Spleen (tissue), 11 donors: ENCODE data around the gene NACA. TPM values are rescaled to one million over a fixed set of nuclear protein-coding genes. Genes with fewer than 3 reads are reported as not detected.

Experiments used
- DNase-seq: peaks from one replicate; pipeline ENCODE4 v3.0.0-alpha.2; 2020
- H3K27ac ChIP-seq, 8 donors: fragments of 200-600 bp; sonication (generic) in 7 of 8; 1 replicate in 4 of 8; 2 replicates in 4 of 8; pipeline versions ENCODE4 v1.5.0 to v1.8.0; 2016 to 2021; ENCODE audit warnings: inconsistent platforms in 4 of 8, mild to moderate bottlenecking in 4 of 8, moderate library complexity in 1 of 8
- H3K27me3 ChIP-seq, 7 donors: fragments of 200-600 bp; sonication (generic) in 6 of 7; replicated peaks in 1 of 7; 1 replicate in 4 of 7; 2 replicates in 3 of 7; pipeline versions ENCODE4 v1.5.0 to v1.8.0; 2016 to 2021; ENCODE audit warnings: inconsistent platforms in 3 of 7, mild to moderate bottlenecking in 1 of 7
- H3K36me3 ChIP-seq, 6 donors: fragments of 200-600 bp; sonication (generic) in 5 of 6; 1 replicate in 4 of 6; 2 replicates in 2 of 6; pipeline versions ENCODE4 v1.5.0 to v1.8.0; 2016 to 2021; ENCODE audit warnings: inconsistent platforms in 2 of 6
- H3K4me1 ChIP-seq, 6 donors: fragments of 200-600 bp; sonication (generic) in 5 of 6; 1 replicate in 3 of 6; 2 replicates in 3 of 6; pipeline versions ENCODE4 v1.5.0 to v1.8.0; 2016 to 2021; ENCODE audit warnings: inconsistent platforms in 3 of 6
- H3K4me3 ChIP-seq, 8 donors: fragments of 200-600 bp; sonication (generic) in 7 of 8; 1 replicate in 4 of 8; 2 replicates in 4 of 8; pipeline versions ENCODE4 v1.5.0 to v1.8.0; 2016 to 2021; ENCODE audit warnings: inconsistent platforms in 4 of 8, mild to moderate bottlenecking in 4 of 8, moderate library complexity in 2 of 8
- H3K9me3 ChIP-seq, 8 donors: fragments of 200-600 bp; sonication (generic) in 7 of 8; 1 replicate in 4 of 8; 2 replicates in 4 of 8; pipeline versions ENCODE4 v1.5.0 to v1.8.0; 2016 to 2021; ENCODE audit warnings: inconsistent platforms in 4 of 8
- CTCF ChIP-seq, 11 experiments: fragments of 200-600 bp in 7 of 11; fragments of 450-650 bp in 4 of 11; sonication (generic) in 4 of 11; IDR thresholded peaks in 8 of 11; conservative IDR thresholded peaks in 3 of 11; 1 replicate in 7 of 11; 2 replicates in 4 of 11; pipeline versions ENCODE4 v1.4.0 to v1.8.0; 2016 to 2021; ENCODE audit warnings: antibody characterized with exemption in 11 of 11, inconsistent platforms in 4 of 11, mild to moderate bottlenecking in 1 of 11
- POLR2A ChIP-seq, 3 donors: fragments of 450-650 bp; IDR thresholded peaks; one replicate each; pipeline ENCODE4 v1.5.1; 2017; ENCODE audit warnings: antibody characterized with exemption in 3 of 3, mild to moderate bottlenecking in 1 of 3
- POLR2AphosphoS5 ChIP-seq, 3 donors: sonication (generic); formaldehyde crosslinking; IDR thresholded peaks; one replicate each; pipeline ENCODE4 v1.5.1; 2017; ENCODE audit warnings: antibody characterized with exemption in 3 of 3
- whole genome bisulfite sequencing, 5 donors: extraction: QIAGEN DNeasy Blood & Tissue Kit in 3 of 5; methylation state at CpG; one replicate each; pipeline versions ENCODE4 v1.1.5 to v1.1.7; 2013 to 2018; 5-methylcytosine and 5-hydroxymethylcytosine counted together
- intact Hi-C: fragments of 100-400 bp; cut with DNase I; formaldehyde crosslinking; loops from one replicate; pipeline ENCODE4 v1.15.0; 2023; ENCODE audit warnings: low total_unique reads
- polyA plus RNA-seq, 3 donors: library from polyadenylated mRNA; stranded (reverse); fragments of 200-250 nt; gene quantifications; one replicate each; pipeline ENCODE4 v1.2.1, GENCODE V29; 2013
- small RNA-seq, 4 donors: library from RNA; depleted of rRNA; stranded (forward); fragments of <200 nt; gene quantifications; one replicate each; pipeline ENCODE3, GENCODE V24; 2016
- total RNA-seq, 7 donors: library from RNA; depleted of rRNA in 3 of 7; stranded (reverse); fragments of >200 nt in 3 of 7; fragmentation: NEBNext Ultra II Directional in 4 of 7; extraction: Animal tissue kit (Norgen Biotek cat#: 25700) in 4 of 7; gene quantifications; one replicate each; pipeline versions ENCODE4 v1.1.0 to v1.2.1, GENCODE V29; 2016 to 2021
- donor health status: healthy with polysubstance abuse.
- donor health status: DM: no; HTN: no; CAD: no; lungs with moderate emphysema.
- donor health status: DM: no; HTN: no; CAD: no.
- donor health status: Bipolar disorder and iron deficiency.
- donor health status: healthy.
- donor health status: DM: no; HTN: no; CAD: no.
- donor health status: DM: yes; HTN: yes; CAD: no.

NACA gene
- total and polyA plus RNA-seq, 10 donors: 535 to 3,231 (median 780) TPM

GRCh38 chr12:56676851-56677580 lies 48.1 kb downstream of the NACA start:
- peak overlapping the region in 1 of 8 donors; percentile 12 for H3K27ac ChIP-seq
- intact Hi-C loops: no loop called here
- no peaks in the 10 kb centered on the region for H3K27me3 ChIP-seq
- peak; percentile 20 for DNase-seq
- no peak overlapping the region for H3K4me3 ChIP-seq
- WGBS, 5 donors: 73 to 83% (median 80%) methylated on average over 11 of the region's 11 CpGs
- no peaks in the 10 kb centered on the region for H3K9me3 ChIP-seq
- TF ChIP-seq CTCF (IDR thresholded peaks at IDR 0.05 in 8 of 11, conservative IDR thresholded peaks at IDR 0.05 in 3 of 11) (no peak), POLR2A (IDR thresholded peaks at IDR 0.05) (no peak), POLR2AphosphoS5 (IDR thresholded peaks at IDR 0.05) (no peak)
- H3K4me1 ChIP-seq: peaks cover 32 to 94% (median 74%) of the 10 kb centered on the region in 6 donors
- H3K36me3 ChIP-seq: peaks cover 0 to 65% (median 18%) of the 10 kb centered on the region in 6 donors

- WGBS, 5 donors: 82 to 97% (median 90%) methylated on average over 2 of the region's 2 CpGs
- DNase-seq: no peak
- no peak for TF ChIP-seq POLR2AphosphoS5 (IDR thresholded peaks at IDR 0.05)
- no peak for TF ChIP-seq POLR2A (IDR thresholded peaks at IDR 0.05)
- TF ChIP-seq CTCF (IDR thresholded peaks at IDR 0.05 in 8 of 11, conservative IDR thresholded peaks at IDR 0.05 in 3 of 11): no peak
- peaks cover 3 to 78% (median 58%) of the 10 kb centered on the region in 6 donors for H3K36me3 ChIP-seq
- no peak overlapping the region for H3K27ac ChIP-seq
- H3K9me3 ChIP-seq: no peaks in the 10 kb centered on the region
- no peaks in the 10 kb centered on the region for H3K27me3 ChIP-seq
- intact Hi-C loops: no loop called here
- peaks cover 11 to 66% (median 34%) of the 10 kb centered on the region in 6 donors for H3K4me1 ChIP-seq
- H3K4me3 ChIP-seq: no peak overlapping the region
Observed at GRCh38 chr12:56671608-56672007, 53.5 kb downstream of the NACA start.

GRCh38 chr12:56670836-56671235 lies 54.3 kb downstream of the NACA start:
- Histone ChIP-seq H3K4me3 (no peak overlapping the region), H3K4me1 (peaks cover 5 to 58% (median 31%) of the 10 kb centered on the region in 6 donors), H3K9me3 (no peaks in the 10 kb centered on the region), H3K27me3 (no peaks in the 10 kb centered on the region), H3K36me3 (peaks cover 5 to 85% (median 66%) of the 10 kb centered on the region in 6 donors), H3K27ac (no peak overlapping the region)
- intact Hi-C loops: no loop called here
- WGBS, 5 donors: 84 to 93% (median 91%) methylated on average over 4 of the region's 4 CpGs
- TF ChIP-seq POLR2A (IDR thresholded peaks at IDR 0.05) (no peak), CTCF (IDR thresholded peaks at IDR 0.05 in 8 of 11, conservative IDR thresholded peaks at IDR 0.05 in 3 of 11) (no peak), POLR2AphosphoS5 (IDR thresholded peaks at IDR 0.05) (no peak)
- DNase-seq: no peak

- no peaks in the 10 kb centered on the region for H3K9me3 ChIP-seq
- TF ChIP-seq POLR2A (IDR thresholded peaks at IDR 0.05): no peak
- TF ChIP-seq CTCF (IDR thresholded peaks at IDR 0.05 in 8 of 11, conservative IDR thresholded peaks at IDR 0.05 in 3 of 11): no peak
- no peak for TF ChIP-seq POLR2AphosphoS5 (IDR thresholded peaks at IDR 0.05)
- peaks cover 5 to 100% (median 91%) of the 10 kb centered on the region in 6 donors for H3K36me3 ChIP-seq
- no peak overlapping the region for H3K27ac ChIP-seq
- no peak for DNase-seq
- H3K4me3 ChIP-seq: no peak overlapping the region
- intact Hi-C loops: no loop called here
- WGBS, 5 donors: 77 to 89% (median 87%) methylated on average over 2 of the region's 2 CpGs
- H3K4me1 ChIP-seq: peaks cover 0 to 36% (median 17%) of the 10 kb centered on the region in 6 donors
- H3K27me3 ChIP-seq: no peaks in the 10 kb centered on the region
Observed at GRCh38 chr12:56668197-56668457, 57.0 kb downstream of the NACA start.

Small RNA genes lying within 50 kb of the gene (small RNA-seq; reads per million reads assigned to genes)
- 0 reads per million in 4 donors for gene RN7SL809P

Other genes with a start within 250 kb of the NACA start
- 1 to 10 TPM in 6 of 7 donors, under 1 TPM in 1; 0.83 to 2.4 (median 1.7) TPM for gene GLS2, start 237.1 kb downstream of the NACA start, total RNA-seq
- 1 to 10 TPM; 1.1 to 2.2 (median 1.7) TPM for gene GLS2, start 237.1 kb downstream of the NACA start, polyA plus RNA-seq
- 10 to 100 TPM; 24.8 to 65.4 (median 27.2) TPM for gene RBMS2, start 203.5 kb downstream of the NACA start, total RNA-seq
- 1 to 10 TPM; 3.0 to 7.7 (median 3.3) TPM for gene RBMS2, start 203.5 kb downstream of the NACA start, polyA plus RNA-seq
- 100 to 1,000 TPM; 140 to 238 (median 166) TPM for gene BAZ2A, start 95.0 kb downstream of the NACA start, total RNA-seq
- 10 to 100 TPM in 2 of 3 donors, 1 to 10 TPM in 1; 8.8 to 42.5 (median 12.5) TPM for gene BAZ2A, start 95.0 kb downstream of the NACA start, polyA plus RNA-seq
- gene ATP5F1B, start 79.3 kb downstream of the NACA start, total RNA-seq: 100 to 1,000 TPM; 262 to 375 (median 339) TPM
- gene ATP5F1B, start 79.3 kb downstream of the NACA start, polyA plus RNA-seq: 100 to 1,000 TPM; 223 to 272 (median 240) TPM
- gene PTGES3, start 37.0 kb downstream of the NACA start, total RNA-seq: 100 to 1,000 TPM in 5 of 7 donors, 10 to 100 TPM in 2; 84.1 to 163 (median 133) TPM
- gene PTGES3, start 37.0 kb downstream of the NACA start, polyA plus RNA-seq: 100 to 1,000 TPM in 2 of 3 donors, 10 to 100 TPM in 1; 80.6 to 154 (median 114) TPM
- 10 to 100 TPM; 10.1 to 23.0 (median 11.4) TPM for gene PRIM1, start 27.0 kb upstream of the NACA start, total RNA-seq
- gene PRIM1, start 27.0 kb upstream of the NACA start, polyA plus RNA-seq: 10 to 100 TPM in 1 of 3 donors, 1 to 10 TPM in 2; 5.2 to 10.0 (median 8.1) TPM
- 10 to 100 TPM; 13.7 to 93.4 (median 61.5) TPM for gene HSD17B6, start 38.0 kb upstream of the NACA start, total RNA-seq
- gene HSD17B6, start 38.0 kb upstream of the NACA start, polyA plus RNA-seq: 10 to 100 TPM in 2 of 3 donors, 1 to 10 TPM in 1; 6.4 to 40.0 (median 13.3) TPM
- gene SDR9C7, start 209.1 kb upstream of the NACA start, total RNA-seq: under 1 TPM in 1 of 7 donors, not detected in 6; 0.51 TPM
- under 1 TPM in 2 of 3 donors, not detected in 1; 0.03 to 0.04 TPM for gene SDR9C7, start 209.1 kb upstream of the NACA start, polyA plus RNA-seq
- gene RDH16, start 232.3 kb upstream of the NACA start, total RNA-seq: 1 to 10 TPM in 6 of 7 donors, under 1 TPM in 1; 0.94 to 3.9 (median 2.6) TPM
- 1 to 10 TPM in 2 of 3 donors, under 1 TPM in 1; 0.86 to 3.0 (median 2.3) TPM for gene RDH16, start 232.3 kb upstream of the NACA start, polyA plus RNA-seq